HepG2 (cell line): ENCODE results near the gene CCDC116. TPM values are rescaled to one million over a fixed set of nuclear protein-coding genes. Genes with fewer than 3 reads are reported as not detected.
A peak's percentile ranks its signal among the peaks of the same experiment; 100 is the strongest.

Source experiments
- ATAC-seq: fragments of 200-7000 bp; cut with Tn5 transposase; 3 replicates; pipeline ENCODE4 v1.9.1; 2020; ENCODE audit warnings: mild to moderate bottlenecking, moderate library complexity
- BruUV-seq: library from RNA; stranded (reverse); fragments of 400-500 nt; replicated peaks from 2 replicates; lab custom pipeline; 2021; lab: Mats Ljungman, UMichigan
- CTCF ChIA-PET: fragments of 300-600 bp; formaldehyde crosslinking; extraction: SDS; loops from one replicate; lab custom pipeline; 2021; ENCODE audit warnings: low total read pairs, inconsistent platforms, low intra/inter-chr PET ratio; lab: Yijun Ruan, JAX
- POLR2A ChIA-PET: fragments of 350-600 bp; sonication (Branson Sonifier 250); formaldehyde crosslinking; loops from one replicate; lab custom pipeline; 2020; ENCODE audit warnings: antibody characterized with exemption, inconsistent platforms; lab: Yijun Ruan, JAX
- DNase-seq: peaks from one replicate; pipeline ENCODE4 v3.0.0-alpha.2; 2015; ENCODE audit warnings: low spot score
- FAIRE-seq: peaks from 3 replicates; lab custom pipeline; 2011; peaks lifted over from hg19 to GRCh38; lab: Jason Lieb, UNC
- H2AFZ ChIP-seq: one replicate; pipeline ENCODE4 v1.6.1; 2011; ENCODE audit warnings: low read length, inconsistent platforms
- H3K27ac ChIP-seq: fragments of 300-600 bp; 3 replicates; pipeline ENCODE4 v1.8.0; 2011; ENCODE audit warnings: mixed run types, mild to moderate bottlenecking, mixed read lengths, low read length, inconsistent platforms; ENCODE audit not compliant: insufficient read depth; ENCODE audit errors: extremely low read length
- H3K27me3 ChIP-seq, 2 experiments: fragments of 200-600 bp in 1 of 2; 2 replicates in 1 of 2; 3 replicates in 1 of 2; pipeline versions ENCODE4 v1.6.0 to v1.8.0; 2011; ENCODE audit warnings: low read length in 2 of 2, mild to moderate bottlenecking in 2 of 2, moderate library complexity in 2 of 2, inconsistent platforms in 1 of 2; ENCODE audit not compliant: insufficient read depth in 2 of 2, control insufficient read depth in 1 of 2
- H3K36me3 ChIP-seq, 2 experiments: fragments of 200-600 bp in 1 of 2; replicated peaks in 1 of 2; 2 replicates in 1 of 2; 3 replicates in 1 of 2; pipeline versions ENCODE4 v1.5.1 to v1.8.0; 2011; ENCODE audit warnings: low read length in 2 of 2, inconsistent platforms in 1 of 2; ENCODE audit not compliant: insufficient read depth in 2 of 2, control insufficient read depth in 1 of 2
- H3K4me1 ChIP-seq: 2 replicates; pipeline ENCODE4 v1.5.1; 2012; ENCODE audit warnings: low read length, inconsistent platforms; ENCODE audit not compliant: insufficient read depth
- H3K4me2 ChIP-seq: 2 replicates; pipeline ENCODE4 v1.6.0; 2011; ENCODE audit warnings: low read depth, low read length, inconsistent platforms
- H3K4me3 ChIP-seq, 3 experiments: fragments of 200-600 bp in 1 of 3; sonication (generic), shearing (Covaris generic) in 1 of 3; replicated peaks in 1 of 3; 2 replicates each; pipeline ENCODE4 v1.5.1; 2011 to 2016; ENCODE audit warnings: low read length in 3 of 3, inconsistent platforms in 2 of 3, low read depth in 2 of 3, mild to moderate bottlenecking in 2 of 3, control low read depth in 1 of 3, mixed read lengths in 1 of 3; ENCODE audit not compliant: insufficient read depth in 1 of 3
- H3K79me2 ChIP-seq: one replicate; pipeline ENCODE4 v1.6.1; 2011; ENCODE audit warnings: low read length, inconsistent platforms; ENCODE audit not compliant: insufficient read depth
- H3K9ac ChIP-seq: 2 replicates; pipeline ENCODE4 v1.6.0; 2011; ENCODE audit warnings: mild to moderate bottlenecking, low read depth, low read length, inconsistent platforms; ENCODE audit not compliant: insufficient read depth
- H3K9me3 ChIP-seq: 2 replicates; pipeline ENCODE4 v1.5.1; 2012; ENCODE audit warnings: mild to moderate bottlenecking, low read length
- H4K20me1 ChIP-seq: 2 replicates; pipeline ENCODE4 v1.6.0; 2011; ENCODE audit warnings: inconsistent platforms, mild to moderate bottlenecking, low read length, moderate library complexity; ENCODE audit not compliant: insufficient read depth
- AHDC1 ChIP-seq: sonication (generic); formaldehyde crosslinking; IDR thresholded peaks from 2 replicates; pipeline ENCODE4 v1.5.1; 2020; ENCODE audit warnings: mild to moderate bottlenecking, missing genetic modification reagents, borderline replicate concordance
- CENPBD1 ChIP-seq: sonication (generic); formaldehyde crosslinking; IDR thresholded peaks from 2 replicates; pipeline ENCODE4 v1.8.0; 2022; ENCODE audit warnings: missing genetic modification reagents, low read depth, mild to moderate bottlenecking, borderline replicate concordance
- HDAC6 ChIP-seq: fragments of 200-600 bp; sonication (generic); IDR thresholded peaks from 2 replicates; pipeline ENCODE4 v1.7.0; 2017; ENCODE audit warnings: mild to moderate bottlenecking, antibody characterized with exemption, low read length, low read depth
- HNF4A ChIP-seq: sonication (generic); formaldehyde crosslinking; IDR thresholded peaks from 2 replicates; pipeline ENCODE4 v1.4.0; 2020; ENCODE audit warnings: missing genetic modification reagents
- MTERF4 ChIP-seq: sonication (generic); formaldehyde crosslinking; IDR thresholded peaks from 2 replicates; pipeline ENCODE4 v1.8.0; 2023; ENCODE audit warnings: mild to moderate bottlenecking, missing genetic modification reagents
- POLR2G ChIP-seq: fragments of 200-400 bp; formaldehyde crosslinking; IDR thresholded peaks from 2 replicates; pipeline ENCODE4 v1.6.1; 2018; ENCODE audit warnings: mild to moderate bottlenecking, low read depth, low read length, moderate library complexity
- RBFOX2 ChIP-seq: fragments of 200-400 bp; formaldehyde crosslinking; IDR thresholded peaks from 2 replicates; pipeline ENCODE4 v1.6.1; 2017; ENCODE audit warnings: low read depth, mild to moderate bottlenecking, low read length
- SAP130 ChIP-seq: IDR thresholded peaks from 2 replicates; pipeline ENCODE4 v1.6.1; 2016; ENCODE audit warnings: low read depth
- SMAD1 ChIP-seq: sonication (generic); formaldehyde crosslinking; IDR thresholded peaks from 2 replicates; pipeline ENCODE4 v1.4.0; 2020; ENCODE audit warnings: missing genetic modification reagents, low read depth, mild to moderate bottlenecking, borderline replicate concordance
- SMAD9 ChIP-seq: sonication (generic); formaldehyde crosslinking; IDR thresholded peaks from 2 replicates; pipeline ENCODE4 v1.5.1; 2020; ENCODE audit warnings: mild to moderate bottlenecking, missing genetic modification reagents
- SUZ12 ChIP-seq: fragments of 150-350 bp; IDR thresholded peaks from 2 replicates; pipeline ENCODE4 v1.6.1; 2014; ENCODE audit warnings: low read depth, low read length
- TOPORS ChIP-seq: sonication (generic); formaldehyde crosslinking; IDR thresholded peaks from 2 replicates; pipeline ENCODE4 v1.8.0; 2023; ENCODE audit warnings: mild to moderate bottlenecking, missing genetic modification reagents
- TRIM24 ChIP-seq: sonication (generic); formaldehyde crosslinking; IDR thresholded peaks from 2 replicates; pipeline ENCODE4 v1.8.0; 2022; ENCODE audit warnings: mild to moderate bottlenecking, missing genetic modification reagents
- ZNF180 ChIP-seq: sonication (generic); formaldehyde crosslinking; IDR thresholded peaks from 2 replicates; pipeline ENCODE4 v1.4.0; 2020; ENCODE audit warnings: low read depth, missing genetic modification reagents, borderline replicate concordance
- ZNF263 ChIP-seq: sonication (generic); formaldehyde crosslinking; IDR thresholded peaks from 2 replicates; pipeline ENCODE4 v1.4.0; 2020; ENCODE audit warnings: missing genetic modification reagents
- ZNF496 ChIP-seq: sonication (generic); formaldehyde crosslinking; IDR thresholded peaks from 2 replicates; pipeline ENCODE4 v1.8.1; 2023; ENCODE audit warnings: mild to moderate bottlenecking, moderate library complexity, missing genetic modification reagents; ENCODE audit not compliant: insufficient replicate concordance
- ZNF543 ChIP-seq: sonication (generic); formaldehyde crosslinking; IDR thresholded peaks from 2 replicates; pipeline ENCODE4 v1.4.0; 2020; ENCODE audit warnings: mild to moderate bottlenecking, missing genetic modification reagents
- ZNF816 ChIP-seq: sonication (generic); formaldehyde crosslinking; IDR thresholded peaks from 2 replicates; pipeline ENCODE4 v1.8.0; 2022; ENCODE audit warnings: missing genetic modification reagents, mild to moderate bottlenecking, borderline replicate concordance
- WGBS: methylation state at CpG from one replicate; pipeline ENCODE4 v1.1.6; 2017; ENCODE audit warnings: low lambda C conversion rate; 5-methylcytosine and 5-hydroxymethylcytosine counted together
- in situ Hi-C: cut with HindIII; loops from 2 replicates; pipeline ENCODE4 v1.10.0; 2017; ENCODE audit warnings: low pct_unique_long_range_greater_than_20kb; ENCODE audit not compliant: extremely low pct_ligation_motif_present
- intact Hi-C: fragments of 100-400 bp; cut with micrococcal nuclease; formaldehyde crosslinking; loops from one replicate; pipeline ENCODE4 v1.10.0; 2022; ENCODE audit not compliant: unreplicated experiment
- polyA plus RNA-seq, 8 experiments: library from polyadenylated mRNA; depleted of rRNA in 3 of 8; stranded (reverse) in 7 of 8; unstranded in 1 of 8; fragments of >200 nt; fragmentation: Illumina TruSeq in 4 of 8; extraction: Trizol in 4 of 8; gene quantifications; 2 replicates each; pipeline versions ENCODE4 v1.2.1 to v1.2.3, GENCODE V29; 2011 to 2016; ENCODE audit warnings: low read depth in 4 of 8, missing spikeins in 1 of 8, mixed read lengths in 1 of 8; ENCODE audit not compliant: insufficient read depth in 1 of 8
- total RNA-seq, 5 experiments: library from RNA; depleted of rRNA; stranded (reverse); fragments of >200 nt; fragmentation: Illumina TruSeq; extraction: Trizol; gene quantifications; 2 replicates each; pipeline ENCODE4 v1.2.3, GENCODE V29; 2016; ENCODE audit warnings: low read depth in 1 of 5

Gene CCDC116
- total and polyA plus RNA-seq, 2 of the 13 experiments (the other 11 are each of a cell fraction or from before 2014, with no cell fraction given), result 0.15 to 0.33 TPM

- Histone ChIP-seq H3K79me2 (peaks cover 2% of the 10 kb centered on the region), H3K4me2 (peak overlapping the region; percentile 93), H2AFZ (peak overlapping the region; percentile 7), H3K27me3 (no peaks in the 10 kb centered on the region; a peak in 1 of 5 replicates), H3K36me3 (peaks cover 2 to 21% of the 10 kb centered on the region in 2 experiments; a peak in 4 of 5 replicates), H3K4me3 (peak overlapping the region; percentile 64 to 86 (median 77)), H3K4me1 (peaks cover 34% of the 10 kb centered on the region), H3K27ac (peak overlapping the region; percentile 77), H3K9me3 (no peaks in the 10 kb centered on the region), H4K20me1 (no peaks in the 10 kb centered on the region), H3K9ac (peak overlapping the region; percentile 73)
- TSS peak; percentile 88 for BruUV-seq
- intact Hi-C loops, result no loop called here
- POLR2A ChIA-PET, result interaction anchor here (2.1 to 3.3 kb wide), 2 partner anchors 9 to 15 kb away, joined by 10 to 17 read pairs; partner anchors contain the start of genes PPIL2 and SDF2L1
- in situ Hi-C loops, result no loop called here
- CTCF ChIA-PET, result no interaction called here
- peak; percentile 39 for ATAC-seq
- DNase-seq, result no peak
- no peak for FAIRE-seq
- 11% methylated on average over 6 of the region's 6 CpGs for WGBS
- TF ChIP-seq ZNF496 (CRISPR knock-in tag), result no peak
- no peak for TF ChIP-seq RBFOX2
- 0 out of 2 replicates have a peak, but pooled peaks have one; percentile 21 for TF ChIP-seq ZNF543 (CRISPR knock-in tag)
- TF ChIP-seq TOPORS (CRISPR knock-in tag), result no peak
- no peak for TF ChIP-seq POLR2G
- no peak for TF ChIP-seq TRIM24 (CRISPR knock-in tag)
- TF ChIP-seq ZNF263 (CRISPR knock-in tag), result no peak
- no peak for TF ChIP-seq ZNF180 (CRISPR knock-in tag)
- peak; percentile 26; the same call in 1 of the 2 replicates for TF ChIP-seq SAP130
- no peak for TF ChIP-seq HNF4A
- TF ChIP-seq AHDC1 (CRISPR knock-in tag), result no peak
- no peak for TF ChIP-seq MTERF4 (CRISPR knock-in tag)
- no peak for TF ChIP-seq ZNF816 (CRISPR knock-in tag)
- TF ChIP-seq SUZ12, result no peak
- TF ChIP-seq HDAC6, result no peak
- TF ChIP-seq SMAD1 (CRISPR knock-in tag), result no peak
- TF ChIP-seq CENPBD1, result 0 out of 2 replicates have a peak, but pooled peaks have one; percentile 11
- TF ChIP-seq SMAD9 (CRISPR knock-in tag), result no peak
Observed at GRCh38 chr22:21650823-21651520, 18.4 kb downstream of the CCDC116 start.
